Parietal lobe (tissue), 1 donor: ENCODE data around the gene AMY1C. TPM values are rescaled to one million over a fixed set of nuclear protein-coding genes. Genes with fewer than 3 reads are reported as not detected.

ENCODE experiments used
- total RNA-seq: library from RNA; depleted of rRNA; stranded (reverse); fragments of >200 nt; gene quantifications from one replicate; pipeline ENCODE4 v1.2.3, GENCODE V29; 2014

AMY1C gene
- total RNA-seq = not detected

DNA sequence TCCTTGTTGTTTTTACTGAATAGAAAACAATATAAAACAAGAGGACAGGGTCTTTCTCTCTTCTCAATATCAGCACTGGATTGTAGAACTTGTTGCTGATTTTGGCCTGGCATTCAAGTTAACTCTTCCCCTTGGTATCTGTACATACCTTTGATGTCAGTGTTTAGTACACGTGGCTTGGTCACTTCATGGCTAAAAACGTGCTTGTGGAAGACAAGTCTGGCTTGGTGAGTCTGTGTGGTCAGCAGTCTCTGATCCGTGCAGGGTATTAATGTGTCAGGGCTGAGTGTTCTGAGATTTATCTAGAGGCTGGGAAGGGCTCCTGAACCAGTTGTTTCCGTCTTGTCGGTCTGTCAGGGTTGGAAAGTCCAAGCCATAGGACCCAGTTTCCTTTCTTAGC, at the start of gene AMY1C:
AMY1C (plus strand) TSS at position 301 of the 400 bp plus-strand sequence. CDS start 572 bp downstream, outside the sequence.

Other genes with a start within 250 kb of the AMY1C start
- 37.6 TPM for gene RNPC3, start 224.2 kb upstream of the AMY1C start, total RNA-seq
- 84.2 TPM for gene AMY2B, start 178.3 kb upstream of the AMY1C start, total RNA-seq
- not detected for gene AMY2A, start 132.5 kb upstream of the AMY1C start, total RNA-seq
- gene AMY1A, start 94.1 kb upstream of the AMY1C start, total RNA-seq = not detected
- not detected for gene AMY1B, start 53.7 kb upstream of the AMY1C start, total RNA-seq